Activated T-helper 1 cell treated with Interleukin-2 at 50 U/mL for 16 hours (primary cell): ENCODE results near the gene ANKRD9.

Experiments
- DNase-seq: peaks from one replicate; pipeline ENCODE4 v3.0.0-alpha.2; 2020; ENCODE audit warnings: low read depth

Gene ANKRD9

GRCh38 chr14:102471921-102472790 lies 37.4 kb downstream of the ANKRD9 start:
- no peak for DNase-seq

- DNase-seq, result no peak
Observed at GRCh38 chr14:102469261-102469660, 40.3 kb downstream of the ANKRD9 start.

- DNase-seq, result no peak
Observed at GRCh38 chr14:102464846-102465341, 44.7 kb downstream of the ANKRD9 start.

DNA sequence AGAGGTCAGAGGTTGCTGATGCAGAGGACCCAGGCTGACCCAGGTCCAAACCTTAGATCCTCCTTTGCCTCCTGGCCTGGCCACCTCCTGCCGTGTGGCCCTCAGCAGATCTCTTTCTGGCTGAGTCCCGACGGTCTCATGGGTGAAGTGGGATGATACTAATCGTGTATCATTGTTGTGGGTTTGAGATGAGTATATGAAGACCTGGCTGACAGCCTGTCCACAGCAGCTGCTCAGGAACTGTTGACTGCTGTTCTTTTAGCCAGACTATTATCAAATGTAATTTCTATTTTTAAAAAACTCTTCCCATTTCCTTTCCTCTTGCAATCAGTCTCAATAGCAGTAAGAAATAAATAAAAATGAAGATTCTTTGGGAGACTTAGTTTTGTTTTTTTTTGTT lies 45.6 kb downstream of the ANKRD9 start:
- no peak for DNase-seq

- no peak for DNase-seq
Observed at GRCh38 chr14:102462391-102462790, 47.2 kb downstream of the ANKRD9 start.

DNA sequence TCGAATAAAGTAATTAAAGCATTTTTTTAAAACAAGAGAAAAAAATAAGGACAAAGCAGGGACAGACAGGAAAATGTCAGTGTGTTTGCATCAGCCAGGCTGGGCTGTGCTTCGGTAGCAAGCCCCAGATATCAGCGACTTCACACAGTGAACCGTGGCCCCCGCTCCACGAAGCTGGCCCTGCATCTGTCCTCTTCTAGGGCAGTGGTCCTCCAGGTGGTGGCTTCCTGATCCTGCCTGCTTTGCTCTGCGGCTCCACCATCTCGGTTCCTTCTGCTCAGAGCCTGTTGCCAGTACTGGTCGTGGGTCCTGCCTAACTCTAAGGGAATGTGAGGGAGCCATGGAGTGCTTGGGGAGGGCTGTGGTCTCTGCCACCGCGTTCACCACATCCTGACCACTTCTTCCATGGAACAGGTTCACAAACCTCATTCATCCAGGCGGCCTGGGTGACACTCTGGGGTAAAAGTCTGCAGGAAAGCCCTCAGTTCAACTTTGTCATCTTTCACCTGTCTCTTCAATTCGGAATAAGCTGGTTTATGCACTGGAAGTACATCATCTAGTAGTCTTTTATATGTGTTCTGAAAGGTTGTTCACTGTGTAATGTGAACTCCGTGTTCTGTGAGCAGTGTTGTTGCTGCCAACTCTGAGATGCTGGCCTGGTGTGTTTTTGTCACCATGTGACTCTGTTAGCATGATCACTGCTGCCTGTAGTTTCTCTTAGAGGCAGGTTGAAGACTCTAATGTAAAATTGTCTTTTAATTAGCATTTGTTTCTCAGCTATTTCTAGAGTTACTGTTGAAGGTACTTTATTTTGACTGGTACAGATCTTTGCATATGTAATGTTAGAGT lies 47.9 kb downstream of the ANKRD9 start:
- no peak for DNase-seq

GRCh38 chr14:102457509-102457908 lies 52.1 kb downstream of the ANKRD9 start:
- no peak for DNase-seq

DNA sequence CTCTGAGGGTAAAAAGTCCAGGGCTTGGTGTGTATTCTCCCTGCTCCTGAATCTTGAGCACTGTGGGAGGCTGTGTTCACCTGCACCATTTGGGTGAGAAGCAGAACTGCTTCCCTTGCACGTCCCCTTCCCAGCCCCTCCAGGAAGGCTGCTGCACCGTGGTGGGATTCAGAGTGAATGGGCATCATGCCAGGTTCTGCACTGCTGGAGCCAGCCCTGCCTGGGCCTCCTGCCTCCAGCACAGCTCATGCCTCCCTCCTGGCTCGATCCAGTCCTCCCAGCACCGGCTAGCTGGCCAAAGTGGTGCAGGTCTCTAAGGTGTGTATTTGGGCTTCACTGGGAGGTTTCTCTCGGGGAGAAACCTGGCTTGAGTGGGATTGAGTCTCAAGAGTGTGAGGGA lies 54.9 kb downstream of the ANKRD9 start:
- no peak for DNase-seq

GRCh38 chr14:102452302-102452701 lies 57.3 kb downstream of the ANKRD9 start:
- no peak for DNase-seq
